Osteocyte (in vitro differentiated cells): ENCODE data around the gene DNAJC21. TPM values are rescaled to one million over a fixed set of nuclear protein-coding genes. Genes with fewer than 3 reads are reported as not detected.
A peak's percentile ranks its signal among the peaks of the same experiment; 100 is the strongest.
"Not testable (repeated sequence)": the region's sequence is repeated elsewhere in the genome, so short reads cannot be mapped to it uniquely, and the experiment has no call there.

Source experiments
- DNase-seq: peaks from one replicate; pipeline ENCODE4 v3.0.0; 2021; ENCODE audit warnings: mixed read lengths; ENCODE audit not compliant: unreplicated experiment; ENCODE audit errors: extremely low spot score
- H3K27ac Mint-ChIP-seq: one replicate; pipeline ENCODE4 v1.8.0; 2021; ENCODE audit warnings: mild to moderate bottlenecking, mixed read lengths; ENCODE audit not compliant: unreplicated experiment
- H3K27me3 Mint-ChIP-seq: one replicate; pipeline ENCODE4 v1.8.0; 2021; ENCODE audit warnings: mixed read lengths; ENCODE audit not compliant: unreplicated experiment
- H3K36me3 Mint-ChIP-seq: one replicate; pipeline ENCODE4 v1.8.0; 2021; ENCODE audit warnings: mixed read lengths; ENCODE audit not compliant: unreplicated experiment
- H3K4me1 Mint-ChIP-seq: one replicate; pipeline ENCODE4 v1.8.0; 2021; ENCODE audit warnings: mixed read lengths; ENCODE audit not compliant: unreplicated experiment
- H3K4me3 Mint-ChIP-seq: one replicate; pipeline ENCODE4 v1.8.0; 2021; ENCODE audit warnings: mild to moderate bottlenecking, moderate library complexity, mixed read lengths; ENCODE audit not compliant: unreplicated experiment
- H3K9me3 Mint-ChIP-seq: one replicate; pipeline ENCODE4 v1.8.0; 2021; ENCODE audit warnings: mixed read lengths; ENCODE audit not compliant: unreplicated experiment
- total RNA-seq: library from RNA; stranded (reverse); gene quantifications from 2 replicates; pipeline ENCODE4 v1.2.1, GENCODE V29; 2021
- TF ChIP-seq, protein P1 (sequence below): fragments of 200-600 bp; sonication (generic); IDR thresholded peaks from 2 replicates; pipeline ENCODE4 v1.5.0; 2021; ENCODE audit warnings: antibody characterized with exemption, mild to moderate bottlenecking, moderate library complexity

Gene DNAJC21
- total RNA-seq, 1 donor from 2014 or later = 37.5 TPM

- Mint-ChIP-seq H3K36me3 (peaks cover 23% of the 10 kb centered on the region), H3K4me3 (no peak overlapping the region), H3K4me1 (no peaks in the 10 kb centered on the region), H3K27ac (no peak overlapping the region), H3K27me3 (no peaks in the 10 kb centered on the region), H3K9me3 (no peaks in the 10 kb centered on the region)
- no peak for DNase-seq
- TF ChIP-seq, protein P1, sequence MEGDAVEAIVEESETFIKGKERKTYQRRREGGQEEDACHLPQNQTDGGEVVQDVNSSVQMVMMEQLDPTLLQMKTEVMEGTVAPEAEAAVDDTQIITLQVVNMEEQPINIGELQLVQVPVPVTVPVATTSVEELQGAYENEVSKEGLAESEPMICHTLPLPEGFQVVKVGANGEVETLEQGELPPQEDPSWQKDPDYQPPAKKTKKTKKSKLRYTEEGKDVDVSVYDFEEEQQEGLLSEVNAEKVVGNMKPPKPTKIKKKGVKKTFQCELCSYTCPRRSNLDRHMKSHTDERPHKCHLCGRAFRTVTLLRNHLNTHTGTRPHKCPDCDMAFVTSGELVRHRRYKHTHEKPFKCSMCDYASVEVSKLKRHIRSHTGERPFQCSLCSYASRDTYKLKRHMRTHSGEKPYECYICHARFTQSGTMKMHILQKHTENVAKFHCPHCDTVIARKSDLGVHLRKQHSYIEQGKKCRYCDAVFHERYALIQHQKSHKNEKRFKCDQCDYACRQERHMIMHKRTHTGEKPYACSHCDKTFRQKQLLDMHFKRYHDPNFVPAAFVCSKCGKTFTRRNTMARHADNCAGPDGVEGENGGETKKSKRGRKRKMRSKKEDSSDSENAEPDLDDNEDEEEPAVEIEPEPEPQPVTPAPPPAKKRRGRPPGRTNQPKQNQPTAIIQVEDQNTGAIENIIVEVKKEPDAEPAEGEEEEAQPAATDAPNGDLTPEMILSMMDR = peak; percentile 58
These were observed 28.7 kb downstream of the DNAJC21 start for GRCh38 chr5:34957857-34958690.

GRCh38 chr5:34959323-34959722 is 30.0 kb downstream of the DNAJC21 start:
- Mint-ChIP-seq H3K4me3 (no peak overlapping the region), H3K27ac (no peak overlapping the region), H3K4me1 (no peaks in the 10 kb centered on the region), H3K27me3 (no peaks in the 10 kb centered on the region), H3K9me3 (no peaks in the 10 kb centered on the region), H3K36me3 (peaks cover 19% of the 10 kb centered on the region)
- DNase-seq = no peak
- TF ChIP-seq, protein P1 = no peak

- TF ChIP-seq, protein P1 = no peak
- Mint-ChIP-seq H3K27ac (no peak overlapping the region), H3K4me1 (no peaks in the 10 kb centered on the region), H3K4me3 (no peak overlapping the region), H3K27me3 (no peaks in the 10 kb centered on the region), H3K9me3 (peaks cover 14% of the 10 kb centered on the region), H3K36me3 (peaks cover 10% of the 10 kb centered on the region)
- no peak for DNase-seq
These were observed 38.2 kb downstream of the DNAJC21 start for GRCh38 chr5:34967540-34967939.

- H3K36me3 Mint-ChIP-seq = peaks cover 10% of the 10 kb centered on the region
- peaks cover under 1% of the 10 kb centered on the region for H3K27me3 Mint-ChIP-seq
- no peak for DNase-seq
- peaks cover 14% of the 10 kb centered on the region for H3K9me3 Mint-ChIP-seq
- H3K27ac Mint-ChIP-seq = no peak overlapping the region
- H3K4me3 Mint-ChIP-seq = no peak overlapping the region
- no peaks in the 10 kb centered on the region for H3K4me1 Mint-ChIP-seq
- TF ChIP-seq, protein P1 = no peak
These were observed 38.9 kb downstream of the DNAJC21 start for GRCh38 chr5:34968258-34968657.

- H3K9me3 Mint-ChIP-seq = peaks cover 13% of the 10 kb centered on the region
- no peak for DNase-seq
- no peaks in the 10 kb centered on the region for H3K4me1 Mint-ChIP-seq
- TF ChIP-seq, protein P1 = no peak
- no peak overlapping the region for H3K4me3 Mint-ChIP-seq
- H3K27me3 Mint-ChIP-seq = peaks cover 11% of the 10 kb centered on the region
- no peak overlapping the region for H3K27ac Mint-ChIP-seq
- peaks cover 8% of the 10 kb centered on the region for H3K36me3 Mint-ChIP-seq
These were observed 41.2 kb downstream of the DNAJC21 start for GRCh38 chr5:34970552-34970951.

GRCh38 chr5:34971655-34972054 is 42.3 kb downstream of the DNAJC21 start:
- H3K4me3 Mint-ChIP-seq, H3K4me1 Mint-ChIP-seq, DNase-seq, H3K36me3 Mint-ChIP-seq, H3K27ac Mint-ChIP-seq, H3K9me3 Mint-ChIP-seq: not testable (repeated sequence)
- peaks cover 15% of the 10 kb centered on the region for H3K27me3 Mint-ChIP-seq
